H9 (cell line): ENCODE results near the gene PCDH20. TPM values are rescaled to one million over a fixed set of nuclear protein-coding genes. Genes with fewer than 3 reads are reported as not detected.

Experiments used
- DNase-seq: peaks from one replicate; pipeline ENCODE4 v3.0.0-alpha.2; 2017
- H2AFZ ChIP-seq: one replicate; pipeline ENCODE4 v1.6.1; 2013; ENCODE audit warnings: mild to moderate bottlenecking, low read length, control low read depth, moderate library complexity
- H2AK5ac ChIP-seq: 2 replicates; pipeline ENCODE4 v1.6.1; 2013; ENCODE audit warnings: low read length, control low read depth, mixed read lengths; ENCODE audit not compliant: insufficient read length
- H2BK120ac ChIP-seq: one replicate; pipeline ENCODE4 v1.6.1; 2013; ENCODE audit warnings: low read depth, mild to moderate bottlenecking, low read length, control low read depth, inconsistent platforms; ENCODE audit not compliant: poor library complexity, severe bottlenecking
- H2BK12ac ChIP-seq: 2 replicates; pipeline ENCODE4 v1.6.1; 2013; ENCODE audit warnings: low read length, control low read depth, mixed read lengths, low read depth; ENCODE audit not compliant: insufficient read length
- H2BK15ac ChIP-seq: 2 replicates; pipeline ENCODE4 v1.6.1; 2013; ENCODE audit warnings: low read depth, low read length, control low read depth
- H2BK20ac ChIP-seq: one replicate; pipeline ENCODE4 v1.6.1; 2013; ENCODE audit warnings: low read depth, mild to moderate bottlenecking, low read length, control low read depth, inconsistent platforms; ENCODE audit not compliant: poor library complexity, severe bottlenecking
- H2BK5ac ChIP-seq: 2 replicates; pipeline ENCODE4 v1.6.1; 2013; ENCODE audit warnings: low read length, control low read depth, mixed read lengths; ENCODE audit not compliant: insufficient read length
- H3K14ac ChIP-seq: 2 replicates; pipeline ENCODE4 v1.6.1; 2013; ENCODE audit warnings: low read length, control low read depth; ENCODE audit not compliant: insufficient read depth
- H3K18ac ChIP-seq: 2 replicates; pipeline ENCODE4 v1.6.1; 2013; ENCODE audit warnings: low read depth, mild to moderate bottlenecking, mixed read lengths, low read length, control low read depth; ENCODE audit not compliant: insufficient read length
- H3K23ac ChIP-seq: 2 replicates; pipeline ENCODE4 v1.6.1; 2013; ENCODE audit warnings: low read length, control low read depth, mixed read lengths, low read depth; ENCODE audit not compliant: insufficient read length
- H3K23me2 ChIP-seq: 2 replicates; pipeline ENCODE4 v1.6.1; 2013; ENCODE audit warnings: low read depth, mild to moderate bottlenecking, mixed read lengths, low read length, control low read depth; ENCODE audit not compliant: insufficient read length, poor library complexity, severe bottlenecking
- H3K27ac ChIP-seq: 2 replicates; pipeline ENCODE4 v1.5.1; 2013; ENCODE audit warnings: low read length, control low read depth, mixed read lengths, low read depth; ENCODE audit not compliant: insufficient read length
- H3K27me3 ChIP-seq: 2 replicates; pipeline ENCODE4 v1.6.1; 2013; ENCODE audit warnings: low read length, control low read depth, inconsistent platforms; ENCODE audit not compliant: insufficient read depth
- H3K4ac ChIP-seq: 2 replicates; pipeline ENCODE4 v1.6.1; 2013; ENCODE audit warnings: low read depth, mild to moderate bottlenecking, control low read depth, inconsistent platforms, low read length, moderate library complexity
- H3K4me1 ChIP-seq: 2 replicates; pipeline ENCODE4 v1.6.1; 2013; ENCODE audit warnings: low read length, control low read depth, inconsistent platforms; ENCODE audit not compliant: insufficient read depth
- H3K4me2 ChIP-seq: 2 replicates; pipeline ENCODE4 v1.6.1; 2013; ENCODE audit warnings: low read length, control low read depth, mixed read lengths; ENCODE audit not compliant: insufficient read length, insufficient read depth
- H3K56ac ChIP-seq: 2 replicates; pipeline ENCODE4 v1.6.1; 2013; ENCODE audit warnings: low read depth, mild to moderate bottlenecking, mixed read lengths, low read length, control low read depth; ENCODE audit not compliant: insufficient read length
- H3K79me1 ChIP-seq: 2 replicates; pipeline ENCODE4 v1.6.1; 2013; ENCODE audit warnings: low read depth, mild to moderate bottlenecking, moderate library complexity, low read length, control low read depth, inconsistent platforms; ENCODE audit not compliant: insufficient read depth, poor library complexity, severe bottlenecking
- H3K79me2 ChIP-seq: 2 replicates; pipeline ENCODE4 v1.6.1; 2013; ENCODE audit warnings: low read length, control low read depth, inconsistent platforms; ENCODE audit not compliant: insufficient read depth
- H3K9ac ChIP-seq: 2 replicates; pipeline ENCODE4 v1.6.1; 2013; ENCODE audit warnings: low read length, control low read depth, mixed read lengths; ENCODE audit not compliant: insufficient read length; ENCODE audit errors: extremely low read depth
- H3K9me3 ChIP-seq: one replicate; pipeline ENCODE4 v1.6.1; 2013; ENCODE audit warnings: low read depth, low read length, inconsistent platforms; ENCODE audit not compliant: control insufficient read depth
- H3T11ph ChIP-seq: one replicate; pipeline ENCODE4 v1.6.1; 2013; ENCODE audit warnings: mild to moderate bottlenecking, low read length, control low read depth, inconsistent platforms
- H4K20me1 ChIP-seq: one replicate; pipeline ENCODE4 v1.6.1; 2013; ENCODE audit not compliant: control insufficient read depth, insufficient read length, insufficient read depth
- H4K5ac ChIP-seq: 2 replicates; pipeline ENCODE4 v1.6.1; 2013; ENCODE audit warnings: low read depth, mild to moderate bottlenecking, mixed read lengths, low read length, control low read depth; ENCODE audit not compliant: insufficient read length
- H4K8ac ChIP-seq: replicated peaks from 2 replicates; pipeline ENCODE4 v1.6.1; 2013; ENCODE audit warnings: low read length, control low read depth, mixed read lengths, low read depth; ENCODE audit not compliant: insufficient read length
- H4K91ac ChIP-seq: 2 replicates; pipeline ENCODE4 v1.6.1; 2013; ENCODE audit warnings: low read depth, mild to moderate bottlenecking, moderate library complexity, mixed read lengths, low read length, control low read depth; ENCODE audit not compliant: insufficient read length
- H3K27ac Mint-ChIP-seq, 3 experiments: 2 replicates in 2 of 3; 3 replicates in 1 of 3; pipeline ENCODE4 v1.8.0; 2020 to 2021; ENCODE audit warnings: mixed read lengths in 3 of 3, mild to moderate bottlenecking in 1 of 3, moderate library complexity in 1 of 3
- H3K27me3 Mint-ChIP-seq: 2 replicates; pipeline ENCODE4 v1.8.0; 2021; ENCODE audit warnings: low read depth, mild to moderate bottlenecking, moderate library complexity, mixed read lengths
- H3K36me3 Mint-ChIP-seq, 3 experiments: 2 replicates in 2 of 3; 3 replicates in 1 of 3; pipeline ENCODE4 v1.8.0; 2020 to 2021; ENCODE audit warnings: low read depth in 3 of 3, mixed read lengths in 3 of 3; ENCODE audit not compliant: insufficient read depth in 1 of 3
- H3K4me1 Mint-ChIP-seq, 2 experiments: 2 replicates each; pipeline ENCODE4 v1.8.0; 2020; ENCODE audit warnings: mixed read lengths in 2 of 2
- H3K4me3 Mint-ChIP-seq, 2 experiments: 2 replicates in 1 of 2; 3 replicates in 1 of 2; pipeline ENCODE4 v1.8.0; 2020 to 2021; ENCODE audit warnings: mild to moderate bottlenecking in 2 of 2, mixed read lengths in 2 of 2, moderate library complexity in 1 of 2
- H3K9me3 Mint-ChIP-seq, 2 experiments: 2 replicates in 1 of 2; 3 replicates in 1 of 2; pipeline ENCODE4 v1.8.0; 2020; ENCODE audit warnings: mild to moderate bottlenecking in 2 of 2, mixed read lengths in 2 of 2, moderate library complexity in 1 of 2
- WGBS: extraction: QIAGEN DNeasy Blood & Tissue Kit; methylation state at CpG from one replicate; pipeline ENCODE4 v1.1.7; 2013; ENCODE audit warnings: missing lambda C conversion rate, low lambda C conversion rate, mixed read lengths; ENCODE audit not compliant: insufficient read length; ENCODE audit errors: extremely low coverage; 5-methylcytosine and 5-hydroxymethylcytosine counted together
- total RNA-seq: library from RNA; stranded (reverse); gene quantifications from 2 replicates; pipeline ENCODE4 v1.2.1, GENCODE V29; 2021
- TF ChIP-seq, protein P1 (sequence below): fragments of 200-600 bp; sonication (generic); conservative IDR thresholded peaks from 3 replicates; pipeline ENCODE4 v1.8.0; 2021; ENCODE audit warnings: antibody characterized with exemption, mild to moderate bottlenecking

Gene PCDH20
- total RNA-seq, 1 experiment from 2014 or later: 0.33 TPM

- Histone ChIP-seq H2BK5ac (no peak overlapping the region), H4K5ac (no peak overlapping the region), H3K27ac (no peak overlapping the region), H3K9ac (no peak overlapping the region), H3K79me1 (no peaks in the 10 kb centered on the region), H4K8ac (no peak overlapping the region), H3K4me2 (no peak overlapping the region), H2BK20ac (no peak overlapping the region), H2BK120ac (no peak overlapping the region), H3K23me2 (no peaks in the 10 kb centered on the region), H2BK12ac (no peak overlapping the region), H3K18ac (no peak overlapping the region), H2AFZ (no peak overlapping the region), H3K4me1 (no peaks in the 10 kb centered on the region), H3T11ph (no peak overlapping the region), H4K91ac (no peak overlapping the region), H3K14ac (no peak overlapping the region), H3K27me3 (no peaks in the 10 kb centered on the region), H4K20me1 (no peaks in the 10 kb centered on the region), H3K56ac (no peak overlapping the region), H2AK5ac (no peak overlapping the region), H3K9me3 (no peaks in the 10 kb centered on the region), H3K23ac (no peak overlapping the region), H3K79me2 (no peaks in the 10 kb centered on the region), H2BK15ac (no peak overlapping the region), H3K4ac (no peak overlapping the region)
- TF ChIP-seq, protein P1, sequence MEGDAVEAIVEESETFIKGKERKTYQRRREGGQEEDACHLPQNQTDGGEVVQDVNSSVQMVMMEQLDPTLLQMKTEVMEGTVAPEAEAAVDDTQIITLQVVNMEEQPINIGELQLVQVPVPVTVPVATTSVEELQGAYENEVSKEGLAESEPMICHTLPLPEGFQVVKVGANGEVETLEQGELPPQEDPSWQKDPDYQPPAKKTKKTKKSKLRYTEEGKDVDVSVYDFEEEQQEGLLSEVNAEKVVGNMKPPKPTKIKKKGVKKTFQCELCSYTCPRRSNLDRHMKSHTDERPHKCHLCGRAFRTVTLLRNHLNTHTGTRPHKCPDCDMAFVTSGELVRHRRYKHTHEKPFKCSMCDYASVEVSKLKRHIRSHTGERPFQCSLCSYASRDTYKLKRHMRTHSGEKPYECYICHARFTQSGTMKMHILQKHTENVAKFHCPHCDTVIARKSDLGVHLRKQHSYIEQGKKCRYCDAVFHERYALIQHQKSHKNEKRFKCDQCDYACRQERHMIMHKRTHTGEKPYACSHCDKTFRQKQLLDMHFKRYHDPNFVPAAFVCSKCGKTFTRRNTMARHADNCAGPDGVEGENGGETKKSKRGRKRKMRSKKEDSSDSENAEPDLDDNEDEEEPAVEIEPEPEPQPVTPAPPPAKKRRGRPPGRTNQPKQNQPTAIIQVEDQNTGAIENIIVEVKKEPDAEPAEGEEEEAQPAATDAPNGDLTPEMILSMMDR: no peak
- H3K4me1 Mint-ChIP-seq: no peaks in the 10 kb centered on the region
- H3K36me3 Mint-ChIP-seq: no peaks in the 10 kb centered on the region
- no peak for DNase-seq
- no peak overlapping the region for H3K27ac Mint-ChIP-seq
- WGBS: no CpG with 5 or more reads among the region's 3 CpGs
- no peaks in the 10 kb centered on the region for H3K9me3 Mint-ChIP-seq
- no peaks in the 10 kb centered on the region for H3K27me3 Mint-ChIP-seq
- no peak overlapping the region for H3K4me3 Mint-ChIP-seq
Observed at GRCh38 chr13:61387694-61388093, 28.0 kb downstream of the PCDH20 start.
